Endothelial cell (in vitro differentiated cells): ENCODE measurements around the gene LDLRAP1. TPM values are rescaled to one million over a fixed set of nuclear protein-coding genes. Genes with fewer than 3 reads are reported as not detected.

Experiments used
- DNase-seq: peaks from one replicate; pipeline ENCODE4 v3.0.0; 2021; ENCODE audit warnings: low spot score
- H3K27ac Mint-ChIP-seq: one replicate; pipeline ENCODE4 v1.8.0; 2021; ENCODE audit warnings: mixed read lengths, inconsistent platforms; ENCODE audit not compliant: unreplicated experiment
- H3K27me3 Mint-ChIP-seq: one replicate; pipeline ENCODE4 v1.8.0; 2021; ENCODE audit warnings: mild to moderate bottlenecking, moderate library complexity, mixed read lengths, inconsistent platforms; ENCODE audit not compliant: unreplicated experiment
- H3K36me3 Mint-ChIP-seq: one replicate; pipeline ENCODE4 v1.8.0; 2021; ENCODE audit warnings: mild to moderate bottlenecking, low read depth, mixed read lengths, inconsistent platforms; ENCODE audit not compliant: unreplicated experiment
- H3K4me1 Mint-ChIP-seq: one replicate; pipeline ENCODE4 v1.8.0; 2021; ENCODE audit warnings: mild to moderate bottlenecking, mixed read lengths, inconsistent platforms; ENCODE audit not compliant: unreplicated experiment
- H3K4me3 Mint-ChIP-seq: one replicate; pipeline ENCODE4 v1.8.0; 2021; ENCODE audit warnings: mild to moderate bottlenecking, mixed read lengths, inconsistent platforms; ENCODE audit not compliant: unreplicated experiment
- H3K9me3 Mint-ChIP-seq: one replicate; pipeline ENCODE4 v1.8.0; 2021; ENCODE audit warnings: mixed read lengths, inconsistent platforms; ENCODE audit not compliant: unreplicated experiment
- CTCF ChIP-seq: fragments of 200-600 bp; sonication (generic); IDR thresholded peaks from one replicate; pipeline ENCODE4 v1.5.0; 2021; ENCODE audit warnings: antibody characterized with exemption; ENCODE audit not compliant: unreplicated experiment
- total RNA-seq: library from RNA; stranded (reverse); fragmentation: NEBNext Ultra II Directional; extraction: Animal tissue kit (Norgen Biotek cat#: 25700); gene quantifications from one replicate; pipeline ENCODE4 v1.2.1, GENCODE V29; 2021; ENCODE audit not compliant: unreplicated experiment

LDLRAP1 gene
- total RNA-seq, 1 donor from 2014 or later: 23.5 TPM

- H3K9me3 Mint-ChIP-seq: no peaks in the 10 kb centered on the region
- peaks cover 6% of the 10 kb centered on the region for H3K27me3 Mint-ChIP-seq
- H3K27ac Mint-ChIP-seq: peak overlapping the region; percentile 84
- TF ChIP-seq CTCF: no peak
- DNase-seq: peak; percentile 22
- H3K4me3 Mint-ChIP-seq: peak overlapping the region; percentile 6
- H3K4me1 Mint-ChIP-seq: peaks cover 52% of the 10 kb centered on the region
- no peaks in the 10 kb centered on the region for H3K36me3 Mint-ChIP-seq
Observed at GRCh38 chr1:25559031-25559430, 15.6 kb downstream of the LDLRAP1 start.

GRCh38 chr1:25560001-25560400 is 16.6 kb downstream of the LDLRAP1 start:
- peaks cover 5% of the 10 kb centered on the region for H3K36me3 Mint-ChIP-seq
- peaks cover 9% of the 10 kb centered on the region for H3K27me3 Mint-ChIP-seq
- H3K27ac Mint-ChIP-seq: peak overlapping the region; percentile 84
- H3K4me3 Mint-ChIP-seq: no peak overlapping the region
- no peak for DNase-seq
- TF ChIP-seq CTCF: no peak
- H3K4me1 Mint-ChIP-seq: peaks cover 52% of the 10 kb centered on the region
- no peaks in the 10 kb centered on the region for H3K9me3 Mint-ChIP-seq

GRCh38 chr1:25560788-25561187 is 17.4 kb downstream of the LDLRAP1 start:
- TF ChIP-seq CTCF: no peak
- Mint-ChIP-seq H3K27me3 (peaks cover 9% of the 10 kb centered on the region), H3K9me3 (no peaks in the 10 kb centered on the region), H3K4me3 (peak overlapping the region; percentile 59), H3K36me3 (peaks cover 6% of the 10 kb centered on the region), H3K27ac (peak overlapping the region; percentile 48), H3K4me1 (peaks cover 52% of the 10 kb centered on the region)
- DNase-seq: no peak

GRCh38 chr1:25561421-25562100 is 18.2 kb downstream of the LDLRAP1 start:
- Mint-ChIP-seq H3K9me3 (no peaks in the 10 kb centered on the region), H3K36me3 (peaks cover 12% of the 10 kb centered on the region), H3K4me1 (peaks cover 52% of the 10 kb centered on the region), H3K4me3 (peak overlapping the region; percentile 59), H3K27me3 (peaks cover 14% of the 10 kb centered on the region), H3K27ac (peak overlapping the region; percentile 48)
- no peak for TF ChIP-seq CTCF
- no peak for DNase-seq

- Mint-ChIP-seq H3K36me3 (peaks cover 12% of the 10 kb centered on the region), H3K9me3 (no peaks in the 10 kb centered on the region), H3K27ac (peak overlapping the region; percentile 57), H3K4me3 (no peak overlapping the region), H3K27me3 (peaks cover 14% of the 10 kb centered on the region), H3K4me1 (peaks cover 48% of the 10 kb centered on the region)
- no peak for DNase-seq
- no peak for TF ChIP-seq CTCF
Observed at GRCh38 chr1:25562101-25562927, 18.9 kb downstream of the LDLRAP1 start.
